HK-2 (cell line): ENCODE measurements around the gene PRKAB2.
"Not testable (repeated sequence)": the region's sequence is repeated elsewhere in the genome, so short reads cannot be mapped to it uniquely, and the experiment has no call there.

Experiments
- DNase-seq: peaks from one replicate; pipeline ENCODE4 v3.0.0-alpha.2; 2018; ENCODE audit not compliant: unreplicated experiment

PRKAB2 gene

DNA sequence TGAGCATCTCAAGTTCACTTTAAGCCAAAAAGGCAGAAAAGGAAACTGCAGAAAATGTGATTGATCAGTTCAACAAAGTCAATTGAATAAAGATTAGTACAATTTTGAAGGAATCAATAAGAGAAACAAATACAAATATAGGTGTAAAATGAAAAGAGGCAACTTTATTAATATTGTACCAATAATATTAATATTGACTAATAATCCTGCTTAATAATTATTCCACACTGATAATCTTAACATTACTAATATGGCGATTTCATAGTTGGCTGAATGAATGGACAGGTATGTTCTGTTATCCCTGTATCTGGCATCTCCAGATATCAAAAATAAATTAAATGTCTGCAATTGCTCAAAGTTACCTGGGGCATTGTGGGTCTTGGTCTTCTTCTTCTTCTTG, 61.8 kb downstream of the PRKAB2 start:
- no peak for DNase-seq

DNA sequence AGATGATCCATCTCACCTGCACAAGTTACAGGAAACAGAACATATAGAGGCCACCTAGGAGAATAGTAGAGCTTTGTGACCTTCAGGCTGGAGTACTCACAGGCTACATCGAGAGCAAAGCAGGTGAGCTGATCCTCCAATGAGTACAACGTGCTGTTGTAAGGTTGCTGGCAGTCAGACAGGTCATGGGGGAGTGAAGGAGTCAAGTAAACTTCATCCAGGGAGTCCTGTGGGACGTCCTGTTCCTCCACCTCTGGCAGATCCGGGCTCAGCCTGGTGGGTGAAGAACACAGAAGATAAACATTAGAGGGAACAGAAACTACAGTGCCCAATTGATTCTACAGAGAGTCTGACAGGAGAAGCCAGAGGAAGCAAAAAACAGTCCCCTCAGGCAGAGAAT, 62.5 kb downstream of the PRKAB2 start:
- DNase-seq: no peak

DNA sequence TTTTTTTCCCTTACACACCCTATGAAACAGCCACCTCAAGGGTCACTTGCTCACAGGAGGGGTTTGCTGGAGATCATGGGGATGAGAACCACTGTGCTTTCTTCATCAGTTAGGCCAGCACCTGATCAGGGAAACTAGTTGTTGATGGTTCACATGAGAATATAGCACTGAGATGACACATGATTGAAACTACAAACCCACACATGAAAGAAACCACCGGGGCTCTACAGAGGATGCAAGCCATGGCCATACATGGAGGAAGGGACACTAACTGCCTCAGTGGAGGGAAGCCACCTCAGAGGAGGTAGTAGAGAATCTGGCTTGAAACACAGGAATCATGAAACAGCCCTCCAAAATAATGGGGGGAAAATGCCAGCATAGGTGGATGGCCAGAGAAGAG, 63.2 kb downstream of the PRKAB2 start:
- DNase-seq: no peak

DNA sequence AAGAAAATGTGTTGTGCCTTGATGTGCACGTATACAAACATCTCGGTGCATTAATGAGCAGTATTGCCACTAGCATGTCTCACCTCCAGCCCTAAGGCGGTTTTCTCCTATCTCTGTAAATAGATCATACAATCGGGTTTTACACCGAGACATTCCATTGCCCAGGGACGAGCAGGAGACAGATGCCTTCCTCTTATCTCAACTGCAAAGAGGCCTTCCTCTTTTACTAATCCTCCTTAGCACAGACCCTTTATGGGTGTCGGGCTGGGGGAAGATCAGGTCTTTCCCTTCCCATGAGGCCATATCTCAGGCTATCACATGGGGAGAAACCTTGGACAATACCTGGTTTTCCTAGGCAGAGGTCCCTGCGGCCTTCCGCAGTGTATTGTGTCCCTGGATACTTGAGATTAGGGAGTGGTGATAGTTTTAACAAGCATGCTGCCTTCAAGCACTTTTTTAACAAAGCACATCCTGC, 65.8 kb downstream of the PRKAB2 start:
- not testable (repeated sequence) for DNase-seq

DNA sequence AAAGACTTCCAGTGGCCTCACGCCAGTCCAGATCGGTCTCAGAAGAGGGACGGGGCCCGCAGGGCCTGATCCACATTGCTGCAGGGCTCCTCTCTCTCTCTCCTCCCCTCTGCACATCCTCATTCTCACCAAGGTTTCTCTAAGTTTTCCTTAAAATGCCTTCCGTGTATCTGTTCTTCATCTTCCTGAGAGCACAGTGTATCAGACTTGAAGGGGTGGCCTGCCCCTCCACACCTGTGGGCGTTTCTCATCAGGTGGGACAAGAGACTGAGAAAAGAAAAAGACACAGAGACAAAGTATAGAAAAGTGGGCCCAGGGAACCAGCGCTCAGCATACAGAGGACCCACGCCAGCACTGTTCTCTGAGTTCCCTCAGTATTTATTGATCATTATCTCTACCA, 66.4 kb downstream of the PRKAB2 start:
- no peak for DNase-seq
